NCI-H345 treated with DMSO at 0.1 percent for 48 hours (cell line): ENCODE data around the gene TRIM69.
A peak's percentile ranks its signal among the peaks of the same experiment; 100 is the strongest.
"Not testable (repeated sequence)": the region's sequence is repeated elsewhere in the genome, so short reads cannot be mapped to it uniquely, and the experiment has no call there.

Source experiments
- DNase-seq: peaks from one replicate; lab custom pipeline; 2025; ENCODE audit not compliant: unreplicated experiment; lab: John Stamatoyannopoulos, UW

Gene TRIM69

GRCh38 chr15:44738340-44738984, 2.1 kb downstream of the TRIM69 start:
- DNase-seq = peak; percentile 3

DNA sequence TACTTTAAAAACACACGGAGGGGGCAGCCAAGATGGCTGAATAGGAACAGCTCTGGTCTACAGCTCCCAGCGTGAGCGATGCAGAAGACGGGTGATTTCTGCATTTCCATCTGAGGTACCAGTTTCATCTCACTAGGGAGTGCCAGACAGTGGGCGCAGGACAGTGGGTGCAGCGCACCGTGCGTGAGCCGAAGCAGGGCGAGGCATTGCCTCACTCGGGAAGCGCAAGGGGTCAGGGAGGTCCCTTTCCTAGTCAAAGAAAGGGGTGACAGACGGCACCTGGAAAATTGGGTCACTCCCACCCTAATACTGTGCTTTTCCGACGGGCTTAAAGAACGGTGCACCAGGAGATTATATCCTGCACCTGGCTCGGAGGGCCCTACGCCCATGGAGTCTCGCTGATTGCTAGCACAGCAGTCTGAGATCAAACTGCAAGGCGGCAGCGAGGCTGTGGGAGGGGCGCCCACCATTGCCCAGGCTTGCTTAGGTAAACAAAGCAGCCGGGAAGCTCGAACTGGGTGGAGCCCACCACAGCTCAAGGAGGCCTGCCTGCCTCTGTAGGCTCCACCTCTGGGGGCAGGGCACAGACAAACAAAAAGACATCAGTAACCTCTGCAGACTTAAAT, 3.0 kb downstream of the TRIM69 start:
- DNase-seq = not testable (repeated sequence)

GRCh38 chr15:44743454-44743853, 7.1 kb downstream of the TRIM69 start:
- not testable (repeated sequence) for DNase-seq

DNA sequence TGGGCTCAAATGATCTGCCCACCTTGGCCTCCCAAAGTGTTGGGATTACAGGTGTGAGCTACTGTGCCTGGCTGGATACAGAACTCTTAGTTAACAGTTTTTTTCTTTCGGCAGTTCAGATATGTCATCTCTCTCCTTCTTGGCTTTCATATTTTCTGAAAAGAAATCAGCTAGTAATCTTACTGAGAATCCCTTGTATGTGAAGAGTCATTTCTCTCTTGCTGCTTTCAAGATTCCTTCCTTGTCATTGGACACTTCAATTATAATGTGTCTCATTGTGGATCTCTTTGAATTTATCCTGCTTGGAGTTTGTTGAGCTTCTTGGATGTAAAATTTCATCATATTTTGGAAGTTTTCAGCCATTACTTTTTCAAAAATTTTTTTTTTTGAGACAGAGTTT, 17.0 kb downstream of the TRIM69 start:
- no peak for DNase-seq

- DNase-seq = no peak
These were observed 26.9 kb downstream of the TRIM69 start for GRCh38 chr15:44763187-44763586.

DNA sequence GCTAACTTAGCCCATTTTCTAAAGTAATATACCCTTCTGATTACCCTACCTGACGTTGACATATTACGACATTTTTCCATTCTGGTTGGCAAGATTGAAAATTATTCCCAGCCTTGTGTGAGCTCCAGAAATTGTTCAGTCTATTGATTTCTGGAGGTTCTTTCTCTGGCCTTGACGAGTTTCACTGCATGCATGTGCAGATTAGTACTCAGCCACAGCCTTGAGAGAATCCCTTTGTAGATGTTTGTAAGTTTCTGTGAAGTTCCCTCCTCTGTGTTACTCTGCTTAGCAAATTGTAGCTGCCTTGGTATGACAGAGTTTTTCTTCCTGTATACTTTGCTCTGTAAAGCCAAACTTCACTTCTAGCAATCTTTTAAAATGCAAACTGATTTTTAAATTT, 27.5 kb downstream of the TRIM69 start:
- DNase-seq = no peak

DNA sequence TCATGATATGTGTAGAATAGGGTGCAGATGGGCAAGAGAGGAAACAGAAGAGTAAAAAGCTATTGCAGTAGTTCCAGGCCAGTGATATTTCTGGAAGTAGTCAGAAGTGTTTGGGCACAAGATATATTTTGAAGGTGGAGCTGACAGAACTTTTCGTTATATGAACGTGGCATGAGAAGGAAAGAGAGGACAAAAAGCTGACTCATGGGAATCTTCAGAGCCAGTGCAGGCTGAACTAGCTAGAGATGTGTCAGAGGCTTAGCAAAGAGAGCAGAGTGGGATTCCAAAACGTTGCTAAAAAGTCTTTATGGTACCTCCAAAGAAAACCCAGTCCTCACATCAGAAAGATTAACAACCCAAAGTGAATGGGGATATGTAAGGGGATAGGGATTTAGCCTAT, 28.7 kb downstream of the TRIM69 start:
- DNase-seq = no peak

- no peak for DNase-seq
These were observed 33.2 kb downstream of the TRIM69 start for GRCh38 chr15:44769521-44769920.

GRCh38 chr15:44770715-44771114, 34.4 kb downstream of the TRIM69 start:
- not testable (repeated sequence) for DNase-seq

- DNase-seq = peak; percentile 74
These were observed 39.6 kb downstream of the TRIM69 start for GRCh38 chr15:44775953-44776352.

DNA sequence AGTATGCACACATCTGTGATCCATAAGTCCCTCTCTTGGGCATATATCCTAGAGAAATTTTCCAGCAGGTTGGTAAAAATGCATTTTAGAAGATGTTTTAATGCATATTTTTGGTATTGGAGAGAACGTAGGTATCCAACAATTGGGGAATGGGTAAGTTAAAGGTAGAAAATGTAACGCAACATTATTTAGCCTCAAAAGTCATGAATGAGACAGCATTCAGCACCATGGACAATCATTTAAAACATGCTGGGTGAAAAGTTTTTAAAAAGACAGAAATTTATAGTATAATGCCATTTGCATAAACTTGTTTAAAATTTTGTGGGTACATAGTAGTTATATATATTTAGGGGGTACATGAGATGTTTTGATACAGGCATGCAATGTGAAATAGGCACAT, 43.4 kb downstream of the TRIM69 start:
- no peak for DNase-seq

GRCh38 chr15:44780608-44781007, 44.3 kb downstream of the TRIM69 start:
- no peak for DNase-seq

- DNase-seq = no peak
These were observed 44.9 kb downstream of the TRIM69 start for GRCh38 chr15:44781128-44781810.

DNA sequence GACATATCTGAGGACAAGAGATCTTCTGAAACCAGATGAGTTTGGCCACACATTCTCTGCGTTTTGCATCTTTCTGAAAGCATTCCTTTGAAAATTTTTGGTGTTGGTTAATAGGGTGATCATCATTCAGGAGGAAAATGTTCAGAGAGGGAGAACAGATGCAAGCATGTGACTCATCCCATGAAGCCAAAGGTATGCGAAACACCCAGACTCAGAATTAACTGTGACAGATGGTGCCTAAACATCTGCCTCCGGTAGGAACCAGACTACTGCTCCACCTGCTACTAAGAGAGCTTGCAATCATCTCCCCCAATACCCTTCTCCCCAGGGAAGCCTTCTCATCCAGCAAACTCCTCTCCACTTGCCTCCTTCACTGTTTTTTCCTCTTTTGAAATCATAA, 46.2 kb downstream of the TRIM69 start:
- no peak for DNase-seq

- DNase-seq = not testable (repeated sequence)
These were observed 48.6 kb downstream of the TRIM69 start for GRCh38 chr15:44784918-44785274.

DNA sequence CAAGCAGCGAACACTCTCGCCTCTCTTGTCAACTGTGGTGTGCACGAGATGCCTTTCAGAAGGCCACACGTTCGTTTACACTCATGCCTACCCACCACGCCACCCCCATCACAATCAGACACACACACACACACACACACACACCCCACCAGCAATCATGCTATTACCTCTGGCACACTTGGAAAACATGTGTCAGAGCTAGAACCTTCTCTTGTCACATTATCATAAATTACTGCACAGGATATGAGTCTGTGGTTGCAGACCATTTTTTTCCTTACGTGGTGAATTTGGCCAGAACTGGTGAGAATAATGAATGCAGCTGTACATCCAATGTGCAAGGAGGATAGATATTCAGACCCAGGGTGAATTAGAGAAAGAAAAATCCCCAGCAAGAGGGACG, 52.4 kb downstream of the TRIM69 start:
- DNase-seq = no peak

DNA sequence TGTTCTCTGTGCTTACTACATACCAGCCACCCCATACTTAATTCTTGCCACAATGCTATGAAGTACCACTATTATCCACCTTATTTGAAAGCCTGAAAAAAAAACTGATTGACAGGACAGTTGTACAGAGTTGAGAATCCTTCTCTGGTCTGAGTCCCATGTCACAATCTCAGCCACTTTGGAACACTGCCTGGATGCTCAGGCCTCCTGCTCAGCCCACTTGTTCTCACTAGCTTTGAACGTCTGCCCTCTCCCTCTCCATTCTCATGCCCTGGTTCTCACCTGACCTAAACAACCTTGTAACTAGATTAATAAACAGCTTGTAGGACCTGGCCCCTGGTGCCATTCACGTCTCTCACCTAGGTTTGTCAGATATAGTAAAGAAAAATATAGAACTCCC, 53.9 kb downstream of the TRIM69 start:
- DNase-seq = no peak

GRCh38 chr15:44790656-44791055, 54.3 kb downstream of the TRIM69 start:
- DNase-seq = no peak

GRCh38 chr15:44792715-44793114, 56.4 kb downstream of the TRIM69 start:
- no peak for DNase-seq

DNA sequence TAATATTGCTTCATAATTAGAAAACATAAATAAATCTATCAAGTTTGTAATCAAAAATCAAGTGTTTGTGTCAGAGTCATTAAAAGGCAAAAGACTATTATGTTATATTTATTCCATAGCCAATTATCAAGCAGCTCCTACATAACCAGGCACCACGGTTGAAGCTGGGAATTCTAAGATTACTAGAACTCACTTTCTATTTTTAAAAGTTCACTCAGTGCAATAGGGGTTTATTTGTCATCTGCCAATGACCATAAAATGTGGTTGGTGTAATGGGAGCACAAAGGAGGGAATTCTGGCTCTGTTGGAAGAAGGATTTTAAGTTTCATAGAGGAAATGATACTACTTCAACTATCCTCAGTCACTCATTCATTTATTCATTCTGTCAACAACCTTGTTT, 57.7 kb downstream of the TRIM69 start:
- DNase-seq = no peak

- no peak for DNase-seq
These were observed 60.2 kb downstream of the TRIM69 start for GRCh38 chr15:44796508-44796907.

DNA sequence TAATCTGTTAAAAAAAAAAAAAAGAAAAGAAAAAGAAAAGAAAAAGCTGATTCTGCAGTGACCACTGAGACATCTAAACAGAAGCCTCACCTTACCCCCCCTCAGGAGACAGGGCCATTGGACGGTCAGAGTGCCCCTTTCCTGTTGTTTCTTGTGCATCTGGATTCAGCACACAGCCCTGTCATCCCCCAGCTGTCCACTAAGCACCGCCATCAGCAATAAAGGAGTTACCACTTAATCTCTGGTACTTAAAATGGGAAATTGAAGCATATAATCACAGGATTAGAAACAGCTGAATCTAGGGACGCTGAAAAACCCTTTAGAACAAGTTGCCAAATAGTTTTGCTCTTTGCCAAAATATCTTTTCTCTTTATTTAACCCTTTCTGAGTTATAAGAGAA, 62.5 kb downstream of the TRIM69 start:
- no peak for DNase-seq

GRCh38 chr15:44801364-44801763, 65.0 kb downstream of the TRIM69 start:
- DNase-seq = no peak
